BJ (cell line): ENCODE data around the gene TJP2. TPM values are rescaled to one million over a fixed set of nuclear protein-coding genes. Genes with fewer than 3 reads are reported as not detected.

Experiments used
- CTCF ChIA-PET: fragments of 350-600 bp; formaldehyde crosslinking; extraction: SDS; loops from one replicate; lab custom pipeline; 2021; ENCODE audit warnings: antibody characterized with exemption, inconsistent platforms; lab: Yijun Ruan, JAX
- POLR2A ChIA-PET: fragments of 300-600 bp; sonication (Branson Sonifier 250); formaldehyde crosslinking; extraction: SDS; loops from one replicate; lab custom pipeline; 2021; ENCODE audit warnings: antibody characterized with exemption; lab: Charles Lee
- DNase-seq: peaks from one replicate; pipeline ENCODE4 v3.0.0-alpha.2; 2011; ENCODE audit warnings: low read depth
- H3K27me3 ChIP-seq: 2 replicates; pipeline ENCODE4 v1.6.0; 2011; ENCODE audit warnings: low read length; ENCODE audit not compliant: control insufficient read depth, insufficient read depth
- H3K36me3 ChIP-seq: 2 replicates; pipeline ENCODE4 v1.5.1; 2011; ENCODE audit warnings: low read length; ENCODE audit not compliant: control insufficient read depth, insufficient read depth
- H3K4me3 ChIP-seq: 2 replicates; pipeline ENCODE4 v1.5.1; 2011; ENCODE audit warnings: low read depth, mild to moderate bottlenecking, control low read depth, low read length
- CTCF ChIP-seq: IDR thresholded peaks from 2 replicates; pipeline ENCODE4 v1.5.1; 2011; ENCODE audit warnings: low read depth, mild to moderate bottlenecking, control low read depth, inconsistent platforms, low read length, moderate library complexity; ENCODE audit not compliant: insufficient read depth
- polyA plus RNA-seq: library from polyadenylated mRNA; depleted of rRNA; stranded (reverse); fragments of >200 nt; gene quantifications from 2 replicates; pipeline ENCODE4 v1.2.3, GENCODE V29; 2011

TJP2 gene
- polyA plus RNA-seq, 1 experiment: 5.6 TPM

- no peak for TF ChIP-seq CTCF
- POLR2A ChIA-PET: no interaction called here
- no peaks in the 10 kb centered on the region for H3K36me3 ChIP-seq
- CTCF ChIA-PET: no interaction called here
- no peaks in the 10 kb centered on the region; the same call in 1 of the 2 replicates for H3K27me3 ChIP-seq
- DNase-seq: no peak
- no peak overlapping the region for H3K4me3 ChIP-seq
Measured at GRCh38 chr9:69273161-69273560, 99.1 kb downstream of the TJP2 start.

GRCh38 chr9:69276775-69277174, 102.7 kb downstream of the TJP2 start:
- Histone ChIP-seq H3K4me3 (no peak overlapping the region), H3K27me3 (no peaks in the 10 kb centered on the region; the same call in 1 of the 2 replicates), H3K36me3 (no peaks in the 10 kb centered on the region)
- DNase-seq: no peak
- ChIA-PET POLR2A (no interaction called here), CTCF (no interaction called here)
- TF ChIP-seq CTCF: no peak

GRCh38 chr9:69279084-69279731, 105.1 kb downstream of the TJP2 start:
- ChIA-PET POLR2A (no interaction called here), CTCF (no interaction called here)
- H3K27me3 ChIP-seq: no peaks in the 10 kb centered on the region; the same call in 1 of the 2 replicates
- no peak for TF ChIP-seq CTCF
- DNase-seq: no peak
- H3K36me3 ChIP-seq: no peaks in the 10 kb centered on the region
- H3K4me3 ChIP-seq: no peak overlapping the region

GRCh38 chr9:69279733-69280132, 105.7 kb downstream of the TJP2 start:
- Histone ChIP-seq H3K36me3 (no peaks in the 10 kb centered on the region), H3K27me3 (no peaks in the 10 kb centered on the region; the same call in 1 of the 2 replicates), H3K4me3 (no peak overlapping the region)
- TF ChIP-seq CTCF: no peak
- POLR2A ChIA-PET: no interaction called here
- DNase-seq: no peak
- CTCF ChIA-PET: no interaction called here

GRCh38 chr9:69283003-69283402, 108.9 kb downstream of the TJP2 start:
- DNase-seq: no peak
- Histone ChIP-seq H3K4me3 (no peak overlapping the region), H3K27me3 (no peaks in the 10 kb centered on the region), H3K36me3 (no peaks in the 10 kb centered on the region)
- no peak for TF ChIP-seq CTCF
- ChIA-PET CTCF (no interaction called here), POLR2A (no interaction called here)
